ENCODE results near the gene DNM2.
"Not testable (repeated sequence)": the region's sequence is repeated elsewhere in the genome, so short reads cannot be mapped to it uniquely, and the experiment has no call there.

DNM2 gene

GRCh38 chr19:10876459-10877240, 158.8 kb downstream of the DNM2 start:
- ATAC-seq (replicated peaks) (peak; percentile 88 to 89), DNase-seq (peak; percentile 76)
- Mint-ChIP-seq H3K9me3 (peaks cover 0 to 4% of the 10 kb centered on the region in 2 donors), H3K27ac (peak overlapping the region; percentile 89), H3K27me3 (no peaks in the 10 kb centered on the region), H3K4me3 (peak overlapping the region; percentile 59 to 71), H3K4me1 (peaks cover 41 to 70% of the 10 kb centered on the region in 2 donors), H3K36me3 (peaks cover 14 to 31% of the 10 kb centered on the region in 2 donors)

GRCh38 chr19:10877608-10878007, 159.7 kb downstream of the DNM2 start:
- not testable (repeated sequence) for ATAC-seq (replicated peaks); H3K27me3 Mint-ChIP-seq; H3K9me3 Mint-ChIP-seq; DNase-seq
- peak overlapping the region; percentile 64 to 69 for H3K4me3 Mint-ChIP-seq
- H3K4me1 Mint-ChIP-seq = peaks cover 41 to 65% of the 10 kb centered on the region in 2 donors
- H3K27ac Mint-ChIP-seq = peak overlapping the region; percentile 93
- H3K36me3 Mint-ChIP-seq = peaks cover 14 to 35% of the 10 kb centered on the region in 2 donors

DNA sequence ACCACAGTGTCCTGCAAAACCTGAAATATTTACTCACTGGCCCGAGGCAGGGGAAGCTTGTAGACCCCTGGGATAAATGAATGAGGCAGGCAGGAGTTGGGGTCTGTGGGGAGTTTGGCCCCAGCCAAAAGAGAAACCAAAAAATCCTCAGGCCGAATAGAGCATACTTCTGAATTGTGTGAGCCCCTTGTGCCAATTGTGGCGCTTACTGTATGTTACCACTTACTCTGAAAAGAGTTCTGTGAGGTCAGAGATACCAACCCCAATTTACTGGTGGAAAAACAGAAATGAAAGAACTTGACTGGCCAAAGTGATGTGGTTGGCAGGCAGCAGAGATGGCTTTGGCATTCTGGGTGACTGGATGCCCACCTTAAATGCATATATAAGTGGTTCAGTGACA, 160.4 kb downstream of the DNM2 start:
- DNase-seq (no peak), ATAC-seq (replicated peaks) (peak in 1 of 2 donors; percentile 15)
- peaks cover 38 to 59% of the 10 kb centered on the region in 2 donors for H3K4me1 Mint-ChIP-seq
- peak overlapping the region; percentile 93 for H3K27ac Mint-ChIP-seq
- H3K9me3 Mint-ChIP-seq = peaks cover 0 to 4% of the 10 kb centered on the region in 2 donors
- H3K4me3 Mint-ChIP-seq = peak overlapping the region; percentile 64 to 69
- no peaks in the 10 kb centered on the region for H3K27me3 Mint-ChIP-seq
- H3K36me3 Mint-ChIP-seq = peaks cover 14 to 32% of the 10 kb centered on the region in 2 donors

All from stimulated activated naive B cell treated with anti-CD40 and anti-IgM and Interleukin-4, amounts not matched to agents 10 μg/mL and 1 μg/mL and 100 μg/mL, for 72 hours (primary cell).